GM12875 (cell line): ENCODE measurements around the gene CEP68.

Source experiments
- H3K4me3 ChIP-seq: one replicate; pipeline ENCODE4 v1.5.1; 2011; ENCODE audit warnings: low read depth, low read length, control low read depth
- TF ChIP-seq, protein P1 (sequence below): IDR thresholded peaks from 2 replicates; pipeline ENCODE4 v1.5.1; 2011; ENCODE audit warnings: low read depth, mild to moderate bottlenecking, control low read depth, inconsistent platforms, low read length, moderate library complexity, borderline replicate concordance; ENCODE audit not compliant: insufficient read depth

Gene CEP68

DNA sequence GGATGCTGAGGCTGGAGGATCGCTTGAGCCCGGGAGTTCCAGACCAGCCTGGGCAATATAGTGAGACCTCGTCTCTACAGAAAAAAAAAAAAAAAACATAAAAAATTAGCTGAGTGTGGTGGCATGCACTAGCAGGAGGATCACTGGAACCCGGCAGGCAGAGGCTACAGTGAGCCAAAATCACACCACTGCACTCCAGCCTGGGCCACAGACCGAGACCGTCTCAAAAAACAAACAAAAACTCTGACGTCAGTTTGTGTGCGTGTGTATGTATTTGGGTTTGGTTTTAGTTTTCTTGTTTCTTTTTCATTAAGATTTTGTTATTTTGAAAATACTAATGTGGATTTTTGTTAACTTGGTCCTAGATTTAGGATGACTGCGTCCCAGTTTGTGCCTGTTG is 19.0 kb downstream of the CEP68 start:
- TF ChIP-seq, protein P1, sequence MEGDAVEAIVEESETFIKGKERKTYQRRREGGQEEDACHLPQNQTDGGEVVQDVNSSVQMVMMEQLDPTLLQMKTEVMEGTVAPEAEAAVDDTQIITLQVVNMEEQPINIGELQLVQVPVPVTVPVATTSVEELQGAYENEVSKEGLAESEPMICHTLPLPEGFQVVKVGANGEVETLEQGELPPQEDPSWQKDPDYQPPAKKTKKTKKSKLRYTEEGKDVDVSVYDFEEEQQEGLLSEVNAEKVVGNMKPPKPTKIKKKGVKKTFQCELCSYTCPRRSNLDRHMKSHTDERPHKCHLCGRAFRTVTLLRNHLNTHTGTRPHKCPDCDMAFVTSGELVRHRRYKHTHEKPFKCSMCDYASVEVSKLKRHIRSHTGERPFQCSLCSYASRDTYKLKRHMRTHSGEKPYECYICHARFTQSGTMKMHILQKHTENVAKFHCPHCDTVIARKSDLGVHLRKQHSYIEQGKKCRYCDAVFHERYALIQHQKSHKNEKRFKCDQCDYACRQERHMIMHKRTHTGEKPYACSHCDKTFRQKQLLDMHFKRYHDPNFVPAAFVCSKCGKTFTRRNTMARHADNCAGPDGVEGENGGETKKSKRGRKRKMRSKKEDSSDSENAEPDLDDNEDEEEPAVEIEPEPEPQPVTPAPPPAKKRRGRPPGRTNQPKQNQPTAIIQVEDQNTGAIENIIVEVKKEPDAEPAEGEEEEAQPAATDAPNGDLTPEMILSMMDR = no peak
- H3K4me3 ChIP-seq = no peak overlapping the region

DNA sequence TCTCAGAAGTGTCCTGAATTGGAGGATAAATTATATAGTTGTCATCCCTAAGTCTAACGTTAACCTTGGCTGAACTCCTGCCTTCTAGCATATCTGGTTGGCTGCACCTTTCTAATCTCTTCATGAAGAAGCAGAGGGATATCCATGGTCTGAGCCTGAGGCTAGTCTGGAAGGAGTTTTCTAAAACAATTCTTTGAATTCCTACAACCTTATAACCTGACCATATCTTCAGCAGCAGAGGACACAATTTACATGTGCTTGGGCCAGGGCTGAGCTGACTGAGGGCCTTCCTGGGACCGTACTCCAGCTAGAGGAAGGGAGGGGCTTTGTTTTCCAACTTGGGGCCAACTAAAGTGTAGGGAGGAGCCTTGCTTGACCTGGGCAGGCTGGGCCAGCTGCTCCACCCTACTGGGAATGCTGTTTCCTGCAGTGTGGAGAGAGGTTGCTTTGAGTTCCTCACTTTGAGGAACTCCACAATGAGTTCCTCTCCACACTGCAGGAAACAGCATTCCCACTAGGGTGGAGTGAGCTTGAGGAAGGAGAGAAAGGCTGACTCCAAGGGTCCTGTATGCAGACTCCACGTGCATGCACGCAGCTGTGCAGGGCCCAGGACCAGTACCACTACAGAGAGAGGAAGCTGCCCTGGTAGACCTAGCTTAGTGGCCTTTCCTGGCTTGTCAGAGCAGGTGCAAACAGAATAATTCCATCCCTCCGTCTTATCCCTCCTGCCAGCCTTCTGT is 19.6 kb downstream of the CEP68 start:
- TF ChIP-seq, protein P1 = no peak
- no peak overlapping the region for H3K4me3 ChIP-seq

DNA sequence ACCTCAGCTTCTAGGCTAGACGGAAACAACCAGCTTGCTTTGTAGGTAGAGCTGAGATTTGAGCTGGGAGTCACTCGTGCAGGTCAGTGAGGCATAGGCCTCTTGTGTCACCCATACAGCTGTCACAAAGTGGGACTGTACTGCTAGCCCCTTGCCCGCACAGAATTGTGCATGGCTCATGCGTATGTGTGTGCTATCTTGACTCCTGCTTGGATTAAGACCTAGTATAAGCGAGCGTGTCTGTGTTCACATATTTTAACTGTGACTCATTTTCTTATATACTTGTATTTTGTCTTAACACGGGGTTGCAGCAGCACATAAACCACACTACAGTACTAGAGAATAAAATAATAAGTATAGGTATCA is 20.1 kb downstream of the CEP68 start:
- TF ChIP-seq, protein P1 = no peak
- H3K4me3 ChIP-seq = no peak overlapping the region

DNA sequence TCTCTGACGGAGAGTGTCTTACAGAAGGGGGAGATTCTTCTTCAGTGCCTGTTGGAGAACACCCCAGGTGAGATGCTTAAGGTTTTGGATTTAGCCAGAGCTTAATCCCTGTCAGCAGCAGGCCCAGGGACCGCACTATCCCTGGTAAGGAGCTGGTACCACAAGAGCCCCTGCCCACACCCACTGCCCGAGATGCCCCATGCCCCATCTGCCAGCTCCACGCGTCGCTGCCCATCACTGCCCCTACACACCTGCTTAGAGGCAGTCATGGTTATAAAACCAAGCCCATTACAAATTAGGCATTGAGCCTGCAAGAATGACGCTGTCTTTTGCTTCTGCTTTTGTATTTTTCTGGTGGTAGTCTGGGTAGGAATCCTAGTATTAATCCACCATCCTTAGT is 21.7 kb downstream of the CEP68 start:
- H3K4me3 ChIP-seq = no peak overlapping the region
- TF ChIP-seq, protein P1 = no peak

DNA sequence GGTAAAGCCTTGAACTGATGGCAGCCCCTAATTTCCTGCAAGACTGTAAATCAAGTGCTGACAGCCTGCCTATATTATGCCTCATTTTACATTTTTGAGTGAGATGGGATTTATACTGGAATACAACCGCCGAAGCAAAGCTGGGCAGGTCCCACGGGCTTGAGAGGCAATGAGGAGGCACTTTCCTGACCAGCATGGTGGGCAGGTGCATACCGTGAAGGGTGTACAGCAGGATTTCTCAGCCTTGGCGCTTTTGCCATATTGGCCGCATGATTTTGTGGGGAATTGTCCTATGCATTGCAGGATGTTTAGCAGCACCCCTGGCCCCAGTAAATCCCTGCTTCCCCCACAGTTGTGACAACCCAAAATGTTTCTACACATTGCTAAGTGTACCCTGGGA is 22.8 kb downstream of the CEP68 start:
- H3K4me3 ChIP-seq = no peak overlapping the region
- TF ChIP-seq, protein P1 = no peak

DNA sequence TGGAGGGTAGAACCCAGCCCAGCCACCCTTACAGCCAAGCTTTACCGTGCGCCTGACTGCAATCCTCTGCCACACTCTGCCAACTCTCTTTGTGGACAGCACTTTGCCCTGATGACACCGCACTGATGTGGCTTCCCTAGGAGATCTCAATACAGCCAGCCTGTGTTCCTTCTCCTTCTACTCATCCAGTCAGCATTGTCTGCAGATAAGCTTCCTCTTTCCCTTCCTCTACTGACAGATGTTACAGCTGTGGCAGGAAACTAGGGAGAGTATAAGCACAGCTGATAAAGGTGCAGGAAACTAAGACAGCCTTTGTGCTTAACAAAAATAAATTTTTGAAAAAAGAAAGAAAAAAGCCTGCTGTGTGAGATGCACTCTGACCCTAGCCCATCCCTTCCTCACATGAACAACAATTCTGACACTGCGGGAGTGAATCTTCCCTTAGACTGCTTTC is 25.0 kb downstream of the CEP68 start:
- TF ChIP-seq, protein P1 = no peak

DNA sequence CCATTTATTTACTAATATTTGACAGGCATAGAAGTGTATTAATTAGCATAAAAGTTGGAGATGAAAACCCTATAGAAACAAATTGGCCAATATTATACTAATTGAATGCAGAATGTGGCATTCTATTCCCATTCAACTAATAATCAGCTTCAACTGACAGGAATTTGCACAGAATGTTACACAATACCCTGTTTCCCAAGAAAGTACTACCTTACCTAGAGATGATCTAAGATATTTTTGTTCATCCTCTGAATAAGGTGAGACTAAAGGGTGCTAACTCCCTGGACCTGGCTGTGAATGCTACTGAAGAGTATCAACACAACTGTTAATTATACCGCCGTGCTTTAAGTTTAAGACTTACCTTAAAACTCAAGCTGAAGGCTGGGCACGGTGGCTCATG is 28.9 kb downstream of the CEP68 start:
- no peak overlapping the region for H3K4me3 ChIP-seq
- TF ChIP-seq, protein P1 = no peak

More for the DNA sequence above, 25.0 kb downstream of the CEP68 start:
- no peak overlapping the region for H3K4me3 ChIP-seq
